GM12864 (cell line): ENCODE measurements around the gene SH3TC2.

Experiments
- DNase-seq: peaks from one replicate; pipeline ENCODE4 v3.0.0-alpha.2; 2011; ENCODE audit warnings: low read depth
- H3K4me3 ChIP-seq: 2 replicates; pipeline ENCODE4 v1.5.1; 2011; ENCODE audit warnings: mild to moderate bottlenecking, low read depth, low read length, control low read depth
- TF ChIP-seq, protein P1 (sequence below): IDR thresholded peaks from 2 replicates; pipeline ENCODE4 v1.5.1; 2011; ENCODE audit warnings: low read depth, mild to moderate bottlenecking, moderate library complexity, low read length, control low read depth, inconsistent platforms; ENCODE audit errors: missing control alignments

SH3TC2 gene

DNA sequence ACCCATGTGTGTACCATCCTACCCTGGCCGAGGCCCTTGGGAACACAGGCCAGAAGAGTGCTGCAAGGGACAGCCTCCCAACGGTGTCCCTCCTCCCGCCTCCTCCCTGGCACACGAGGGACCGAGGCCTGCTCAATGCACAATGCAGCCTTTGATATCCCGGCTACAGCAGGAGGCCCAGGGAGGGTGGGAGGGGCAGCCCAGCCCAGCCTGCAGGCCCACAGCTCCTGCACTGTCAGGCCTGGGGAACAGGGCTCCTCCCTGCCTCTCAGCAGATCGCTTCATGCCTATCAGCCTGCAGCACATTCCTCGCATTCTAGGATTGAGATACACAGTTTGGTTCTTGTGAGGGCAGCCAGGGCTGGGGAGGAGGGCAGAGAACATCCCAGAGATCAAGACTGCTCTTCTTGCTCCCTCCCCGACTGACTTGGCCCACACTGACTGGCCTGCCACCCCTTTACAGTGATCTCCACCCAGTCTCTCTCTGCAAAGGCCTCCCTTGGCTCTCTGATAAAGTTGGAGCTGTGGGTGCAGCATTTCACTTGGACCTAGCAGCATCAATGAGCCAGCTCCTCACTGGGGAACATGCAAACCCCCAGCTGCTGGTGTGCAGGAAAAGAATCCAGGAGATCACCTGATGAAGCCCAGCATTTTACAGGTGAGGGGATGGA is at the start of gene SH3TC2:
SH3TC2 (minus strand) TSS at position 46 of the 671 bp plus-strand sequence; CDS start at position 6, 40 bp downstream.
- H3K4me3 ChIP-seq = no peak within 1 kb of the TSS
- TF ChIP-seq, protein P1, sequence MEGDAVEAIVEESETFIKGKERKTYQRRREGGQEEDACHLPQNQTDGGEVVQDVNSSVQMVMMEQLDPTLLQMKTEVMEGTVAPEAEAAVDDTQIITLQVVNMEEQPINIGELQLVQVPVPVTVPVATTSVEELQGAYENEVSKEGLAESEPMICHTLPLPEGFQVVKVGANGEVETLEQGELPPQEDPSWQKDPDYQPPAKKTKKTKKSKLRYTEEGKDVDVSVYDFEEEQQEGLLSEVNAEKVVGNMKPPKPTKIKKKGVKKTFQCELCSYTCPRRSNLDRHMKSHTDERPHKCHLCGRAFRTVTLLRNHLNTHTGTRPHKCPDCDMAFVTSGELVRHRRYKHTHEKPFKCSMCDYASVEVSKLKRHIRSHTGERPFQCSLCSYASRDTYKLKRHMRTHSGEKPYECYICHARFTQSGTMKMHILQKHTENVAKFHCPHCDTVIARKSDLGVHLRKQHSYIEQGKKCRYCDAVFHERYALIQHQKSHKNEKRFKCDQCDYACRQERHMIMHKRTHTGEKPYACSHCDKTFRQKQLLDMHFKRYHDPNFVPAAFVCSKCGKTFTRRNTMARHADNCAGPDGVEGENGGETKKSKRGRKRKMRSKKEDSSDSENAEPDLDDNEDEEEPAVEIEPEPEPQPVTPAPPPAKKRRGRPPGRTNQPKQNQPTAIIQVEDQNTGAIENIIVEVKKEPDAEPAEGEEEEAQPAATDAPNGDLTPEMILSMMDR = no peak
- no peak for DNase-seq

DNA sequence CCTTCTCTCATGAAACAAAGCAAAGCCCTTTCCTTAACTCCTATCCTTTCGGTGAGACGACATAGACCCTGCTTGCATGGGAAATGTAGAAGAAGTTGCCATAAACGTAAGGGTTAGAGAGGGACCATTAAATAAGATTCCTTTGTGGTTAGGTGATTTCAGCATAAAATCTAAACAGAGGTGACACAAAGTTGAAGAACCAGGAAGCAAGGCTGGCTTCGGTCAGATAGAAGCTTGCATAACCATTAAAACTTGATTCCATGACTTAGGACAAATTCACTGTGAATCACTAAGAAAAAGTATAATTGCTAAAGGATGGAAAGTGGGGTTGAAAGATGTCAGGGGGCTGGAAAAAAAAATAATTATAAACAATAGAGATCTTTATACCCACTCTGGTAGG is 47.5 kb upstream of the SH3TC2 start:
- TF ChIP-seq, protein P1 = no peak
- H3K4me3 ChIP-seq = no peak overlapping the region
- no peak for DNase-seq

DNA sequence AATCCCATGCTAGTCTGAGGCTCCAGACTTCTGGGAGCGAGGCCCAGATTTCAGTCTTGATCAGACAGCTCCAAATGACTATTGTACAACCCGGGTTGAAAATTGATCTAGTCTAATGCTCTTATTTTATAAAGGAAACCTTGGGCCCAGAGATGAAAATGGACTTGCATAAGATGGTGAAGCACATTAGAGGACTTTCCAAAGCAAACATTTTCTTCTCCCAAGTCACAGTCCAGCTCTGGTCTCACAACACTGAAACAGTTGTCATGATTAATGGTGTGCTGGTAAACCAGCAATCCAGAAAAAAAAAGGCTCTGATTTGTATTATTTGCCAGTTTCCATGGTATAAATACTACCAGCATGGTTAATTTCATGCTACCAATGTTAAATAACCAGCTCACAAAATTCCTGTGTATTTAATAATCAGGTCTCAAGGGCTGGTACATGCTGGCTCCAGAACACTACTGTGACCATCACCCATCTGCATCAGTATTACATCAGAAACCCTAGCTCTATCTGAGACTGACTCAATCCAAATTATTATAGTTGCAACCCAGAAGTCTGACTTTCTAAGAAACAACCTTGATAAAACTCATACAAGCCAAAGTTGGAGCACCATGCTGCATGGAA is 45.9 kb upstream of the SH3TC2 start:
- H3K4me3 ChIP-seq = no peak overlapping the region
- no peak for DNase-seq
- TF ChIP-seq, protein P1 = no peak

GRCh38 chr5:149100331-149100730 is 37.5 kb upstream of the SH3TC2 start:
- TF ChIP-seq, protein P1 = no peak
- H3K4me3 ChIP-seq = no peak overlapping the region
- no peak for DNase-seq

DNA sequence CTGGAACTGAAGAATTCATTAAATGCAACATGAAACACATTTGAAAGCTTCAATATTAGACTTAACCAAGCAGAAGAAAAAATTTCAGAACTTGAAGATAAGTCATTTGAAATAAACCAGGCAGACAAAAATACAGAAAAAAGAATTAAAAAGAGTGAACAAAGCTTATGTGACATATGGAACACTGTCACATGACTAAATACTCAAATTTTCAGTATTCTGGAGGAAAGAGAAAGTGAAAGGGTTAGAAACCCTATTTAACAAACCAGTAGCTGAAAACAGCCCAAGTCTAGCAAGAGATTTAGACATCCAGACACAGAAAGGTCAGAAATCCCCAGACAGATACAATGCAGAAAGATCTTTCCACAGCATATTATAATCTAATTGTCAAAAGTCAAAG is 37.1 kb upstream of the SH3TC2 start:
- no peak overlapping the region for H3K4me3 ChIP-seq
- TF ChIP-seq, protein P1 = no peak
- DNase-seq = no peak

- no peak overlapping the region for H3K4me3 ChIP-seq
- no peak for DNase-seq
- TF ChIP-seq, protein P1 = no peak
Measured at GRCh38 chr5:149094996-149095395, 32.1 kb upstream of the SH3TC2 start.

DNA sequence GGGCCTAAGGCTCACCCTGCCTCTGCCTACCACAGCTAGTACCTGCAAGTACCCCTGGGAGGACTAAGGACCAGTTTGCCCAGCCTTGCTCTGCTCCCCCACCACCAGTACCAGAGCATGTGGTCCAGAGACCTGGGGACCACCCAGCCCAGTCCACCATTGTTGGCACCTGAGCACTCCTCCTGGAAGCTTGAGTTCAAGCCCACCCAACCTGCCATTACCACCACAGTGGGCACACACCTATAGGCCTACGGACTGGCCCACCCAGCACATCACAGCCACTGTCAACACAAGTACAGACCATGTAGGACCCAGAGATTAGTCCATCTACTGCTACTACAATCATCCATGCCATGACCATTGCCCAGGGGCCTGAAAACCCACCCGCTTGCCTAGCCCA is 30.8 kb upstream of the SH3TC2 start:
- TF ChIP-seq, protein P1 = no peak
- DNase-seq = no peak
- no peak overlapping the region for H3K4me3 ChIP-seq
